Neuronal stem cell (in vitro differentiated cells): ENCODE data around the gene TNIP2.

ENCODE experiments used
- DNase-seq: peaks from one replicate; pipeline ENCODE4 v3.0.0-alpha.2; 2013; ENCODE audit warnings: low spot score
- H2AFZ ChIP-seq: one replicate; pipeline ENCODE4 v1.6.1; 2013; ENCODE audit warnings: mild to moderate bottlenecking, low read length, inconsistent platforms
- H2AK5ac ChIP-seq: 2 replicates; pipeline ENCODE4 v1.6.1; 2013; ENCODE audit warnings: low read depth, mild to moderate bottlenecking, inconsistent platforms, low read length, moderate library complexity, mixed read lengths
- H2BK120ac ChIP-seq: 2 replicates; pipeline ENCODE4 v1.6.1; 2013; ENCODE audit warnings: low read depth, mild to moderate bottlenecking, inconsistent platforms, low read length, moderate library complexity, mixed read lengths
- H2BK12ac ChIP-seq: one replicate; pipeline ENCODE4 v1.6.1; 2013; ENCODE audit warnings: low read length, inconsistent platforms
- H2BK15ac ChIP-seq: 2 replicates; pipeline ENCODE4 v1.6.1; 2013; ENCODE audit warnings: mild to moderate bottlenecking, low read length, inconsistent platforms, mixed read lengths
- H2BK5ac ChIP-seq: one replicate; pipeline ENCODE4 v1.6.1; 2013; ENCODE audit warnings: inconsistent platforms, mild to moderate bottlenecking, low read length, moderate library complexity
- H3K14ac ChIP-seq: one replicate; pipeline ENCODE4 v1.6.1; 2013; ENCODE audit warnings: low read length, inconsistent platforms
- H3K18ac ChIP-seq: 2 replicates; pipeline ENCODE4 v1.6.1; 2013; ENCODE audit warnings: low read length, inconsistent platforms
- H3K23ac ChIP-seq: 2 replicates; pipeline ENCODE4 v1.6.1; 2013; ENCODE audit warnings: low read depth, mild to moderate bottlenecking, mixed read lengths, low read length, inconsistent platforms; ENCODE audit not compliant: poor library complexity
- H3K27ac ChIP-seq: replicated peaks from 3 replicates; pipeline ENCODE4 v1.5.1; 2013; ENCODE audit warnings: low read length, inconsistent platforms
- H3K27me3 ChIP-seq, 3 experiments: 2 replicates each; pipeline ENCODE4 v1.6.1; 2013; ENCODE audit warnings: low read length in 3 of 3, mild to moderate bottlenecking in 2 of 3, inconsistent platforms in 1 of 3, low read depth in 1 of 3, mixed read lengths in 1 of 3, moderate library complexity in 1 of 3; ENCODE audit not compliant: control insufficient read depth in 3 of 3, insufficient read depth in 3 of 3
- H3K36me3 ChIP-seq, 2 donors: replicated peaks in 1 of 2; 2 replicates each; pipeline ENCODE4 v1.6.1; 2013; ENCODE audit warnings: low read length in 2 of 2; ENCODE audit not compliant: control insufficient read depth in 2 of 2, insufficient read depth in 2 of 2
- H3K4ac ChIP-seq: 2 replicates; pipeline ENCODE4 v1.6.1; 2013; ENCODE audit warnings: inconsistent platforms, mild to moderate bottlenecking, low read length, moderate library complexity
- H3K4me1 ChIP-seq, 2 donors: 1 replicate in 1 of 2; 2 replicates in 1 of 2; pipeline ENCODE4 v1.6.1; 2013; ENCODE audit warnings: low read length in 2 of 2, low read depth in 1 of 2; ENCODE audit not compliant: control insufficient read depth in 2 of 2, insufficient read depth in 1 of 2
- H3K4me2 ChIP-seq: one replicate; pipeline ENCODE4 v1.6.1; 2013; ENCODE audit warnings: mild to moderate bottlenecking, low read length, inconsistent platforms; ENCODE audit not compliant: insufficient read depth, poor library complexity, severe bottlenecking
- H3K4me3 ChIP-seq, 2 donors: 2 replicates each; pipeline ENCODE4 v1.5.1; 2013; ENCODE audit warnings: low read length in 2 of 2, mild to moderate bottlenecking in 2 of 2, inconsistent platforms in 1 of 2, moderate library complexity in 1 of 2
- H3K79me1 ChIP-seq: one replicate; pipeline ENCODE4 v1.6.1; 2013; ENCODE audit warnings: low read depth, mild to moderate bottlenecking, inconsistent platforms, low read length, moderate library complexity
- H3K9ac ChIP-seq: one replicate; pipeline ENCODE4 v1.6.1; 2013; ENCODE audit warnings: mild to moderate bottlenecking, low read depth, low read length, inconsistent platforms; ENCODE audit not compliant: poor library complexity
- H3K9me3 ChIP-seq, 2 donors: replicated peaks in 1 of 2; 2 replicates each; pipeline versions ENCODE3 to v1.6.1; 2013; ENCODE audit warnings: low read length in 2 of 2, mild to moderate bottlenecking in 2 of 2, inconsistent platforms in 1 of 2, low read depth in 1 of 2, mixed read lengths in 1 of 2, moderate library complexity in 1 of 2; ENCODE audit not compliant: control insufficient read depth in 2 of 2, insufficient read depth in 1 of 2
- H4K8ac ChIP-seq: one replicate; pipeline ENCODE4 v1.6.1; 2013; ENCODE audit warnings: low read depth, mild to moderate bottlenecking, inconsistent platforms, low read length, moderate library complexity
- H4K91ac ChIP-seq: one replicate; pipeline ENCODE4 v1.6.1; 2013; ENCODE audit warnings: low read length, low read depth, mild to moderate bottlenecking, inconsistent platforms; ENCODE audit not compliant: poor library complexity
- WGBS, 2 donors: extraction: QIAGEN DNeasy Blood & Tissue Kit; methylation state at CpG; one replicate each; pipeline ENCODE4 v1.1.7; 2013; ENCODE audit warnings: missing lambda C conversion rate in 2 of 2, mixed read lengths in 1 of 2; ENCODE audit not compliant: insufficient read length in 2 of 2, insufficient replicate concordance in 1 of 2; ENCODE audit errors: extremely low coverage in 2 of 2; 5-methylcytosine and 5-hydroxymethylcytosine counted together

The TNIP2 gene

DNA sequence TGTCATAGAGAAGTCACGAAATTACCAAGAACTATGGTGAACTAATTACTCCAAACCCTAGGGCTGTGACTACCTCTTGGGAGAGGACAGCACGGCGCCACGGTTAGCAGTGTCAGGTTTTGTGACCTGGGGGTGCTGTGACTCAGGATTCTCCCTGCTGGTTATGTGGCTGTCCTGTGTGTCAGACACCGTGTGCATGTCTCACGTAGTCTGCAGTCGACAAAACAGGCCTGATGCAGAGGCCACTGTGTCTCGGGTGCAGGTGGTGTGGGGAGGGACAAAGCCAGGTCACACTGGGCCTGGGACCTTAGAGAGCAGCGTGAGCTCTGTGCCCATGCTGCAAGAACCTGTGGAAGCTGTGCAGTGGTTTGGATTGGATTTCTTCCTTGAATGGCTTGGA is 34.1 kb downstream of the TNIP2 start:
- H4K8ac ChIP-seq: no peak overlapping the region
- no CpG with 5 or more reads among the region's 9 CpGs for WGBS, 2 donors
- no peak for DNase-seq
- H3K9me3 ChIP-seq: peaks cover 0 to 2% of the 10 kb centered on the region in 2 donors
- no peak overlapping the region for H2BK5ac ChIP-seq
- no peak overlapping the region for H2AK5ac ChIP-seq
- H3K23ac ChIP-seq: no peak overlapping the region
- H3K79me1 ChIP-seq: no peaks in the 10 kb centered on the region
- H4K91ac ChIP-seq: no peak overlapping the region
- no peak overlapping the region for H3K4me2 ChIP-seq
- H2BK12ac ChIP-seq: no peak overlapping the region
- H3K36me3 ChIP-seq: peaks cover 10 to 76% of the 10 kb centered on the region in 2 donors
- H3K4me1 ChIP-seq: no peaks in the 10 kb centered on the region
- H3K4ac ChIP-seq: no peak overlapping the region
- H2BK120ac ChIP-seq: no peak overlapping the region
- H3K9ac ChIP-seq: no peak overlapping the region
- no peak overlapping the region for H2BK15ac ChIP-seq
- H3K18ac ChIP-seq: no peak overlapping the region
- no peak overlapping the region for H2AFZ ChIP-seq
- no peaks in the 10 kb centered on the region for H3K27me3 ChIP-seq
- H3K4me3 ChIP-seq: no peak overlapping the region
- no peak overlapping the region for H3K27ac ChIP-seq
- H3K14ac ChIP-seq: peak overlapping the region; percentile 60

DNA sequence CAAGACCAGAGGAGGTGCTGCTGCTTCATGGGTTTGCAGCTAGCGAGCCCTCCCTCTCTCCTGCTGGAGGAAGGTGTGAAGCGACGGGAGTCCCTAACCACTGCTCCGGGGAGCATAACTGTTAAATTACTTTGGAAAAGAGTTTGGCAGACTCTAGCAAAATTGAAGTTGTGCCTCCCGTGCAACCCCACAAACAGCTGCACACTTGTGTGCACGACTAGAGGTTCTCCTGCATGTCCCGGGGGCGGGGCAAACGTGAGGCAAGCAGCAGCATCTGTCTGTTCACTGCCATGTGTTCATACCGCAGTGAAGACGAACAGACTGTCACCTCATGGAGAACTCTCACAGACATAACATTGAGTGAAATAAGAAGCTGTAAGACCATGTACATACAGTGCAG is 34.5 kb downstream of the TNIP2 start:
- H3K9me3 ChIP-seq: peaks cover 0 to 2% of the 10 kb centered on the region in 2 donors
- H3K36me3 ChIP-seq: peaks cover 12 to 81% of the 10 kb centered on the region in 2 donors
- H3K18ac ChIP-seq: no peak overlapping the region
- WGBS, 2 donors: no CpG with 5 or more reads among the region's 11 CpGs
- H3K79me1 ChIP-seq: no peaks in the 10 kb centered on the region
- no peak overlapping the region for H2AFZ ChIP-seq
- no peak overlapping the region for H3K14ac ChIP-seq
- no peak overlapping the region for H2AK5ac ChIP-seq
- no peak overlapping the region for H2BK12ac ChIP-seq
- no peaks in the 10 kb centered on the region for H3K4me1 ChIP-seq
- H3K4ac ChIP-seq: no peak overlapping the region
- no peaks in the 10 kb centered on the region for H3K27me3 ChIP-seq
- H3K4me3 ChIP-seq: no peak overlapping the region
- no peak for DNase-seq
- no peak overlapping the region for H4K8ac ChIP-seq
- no peak overlapping the region for H3K4me2 ChIP-seq
- H3K27ac ChIP-seq: no peak overlapping the region
- H2BK15ac ChIP-seq: no peak overlapping the region
- no peak overlapping the region for H2BK120ac ChIP-seq
- no peak overlapping the region for H3K9ac ChIP-seq
- no peak overlapping the region for H2BK5ac ChIP-seq
- H3K23ac ChIP-seq: no peak overlapping the region
- H4K91ac ChIP-seq: no peak overlapping the region

DNA sequence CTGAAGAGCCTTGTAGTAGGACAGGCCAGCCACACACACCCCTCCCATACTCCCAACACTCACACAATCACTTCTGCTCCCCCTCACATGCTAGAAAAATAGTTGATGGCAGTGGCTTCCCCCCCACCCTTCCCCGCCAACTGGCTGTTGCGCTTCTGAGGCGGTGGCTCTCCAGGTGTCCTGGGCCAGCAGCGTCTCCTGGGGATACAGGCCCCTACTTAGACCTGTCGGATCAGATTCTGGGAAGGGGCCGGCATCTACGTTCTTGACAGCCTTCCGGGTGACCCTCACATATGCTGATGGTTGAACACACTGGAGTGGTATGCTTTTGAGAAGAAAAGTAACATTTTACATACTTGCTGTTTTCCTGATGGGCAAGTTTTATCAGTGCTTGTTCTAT is 39.9 kb downstream of the TNIP2 start:
- H3K23ac ChIP-seq: no peak overlapping the region
- H2BK5ac ChIP-seq: no peak overlapping the region
- H3K27me3 ChIP-seq: no peaks in the 10 kb centered on the region
- H3K4me3 ChIP-seq: no peak overlapping the region
- H2AK5ac ChIP-seq: no peak overlapping the region
- no peak overlapping the region for H3K14ac ChIP-seq
- H2BK12ac ChIP-seq: no peak overlapping the region
- H3K27ac ChIP-seq: no peak overlapping the region
- H3K9ac ChIP-seq: no peak overlapping the region
- no peak overlapping the region for H2BK120ac ChIP-seq
- no CpG with 5 or more reads among the region's 8 CpGs for WGBS, 2 donors
- no peak overlapping the region for H2BK15ac ChIP-seq
- H3K4me2 ChIP-seq: no peak overlapping the region
- peaks cover 0 to 2% of the 10 kb centered on the region in 2 donors for H3K4me1 ChIP-seq
- peaks cover 18 to 85% of the 10 kb centered on the region in 2 donors for H3K36me3 ChIP-seq
- no peak for DNase-seq
- H3K79me1 ChIP-seq: no peaks in the 10 kb centered on the region
- H3K18ac ChIP-seq: no peak overlapping the region
- no peak overlapping the region for H4K8ac ChIP-seq
- no peak overlapping the region for H4K91ac ChIP-seq
- H2AFZ ChIP-seq: no peak overlapping the region
- peaks cover 2 to 3% of the 10 kb centered on the region in 2 donors for H3K9me3 ChIP-seq
- H3K4ac ChIP-seq: no peak overlapping the region

- Histone ChIP-seq H3K4me1 (peaks cover 0 to 2% of the 10 kb centered on the region in 2 donors), H3K27ac (no peak overlapping the region), H2BK120ac (no peak overlapping the region), H4K91ac (no peak overlapping the region), H4K8ac (no peak overlapping the region), H3K4ac (no peak overlapping the region), H3K9ac (no peak overlapping the region), H3K4me2 (no peak overlapping the region), H2BK5ac (no peak overlapping the region), H2AK5ac (no peak overlapping the region), H3K27me3 (no peaks in the 10 kb centered on the region), H3K18ac (no peak overlapping the region), H3K36me3 (peaks cover 18 to 84% of the 10 kb centered on the region in 2 donors), H3K4me3 (no peak overlapping the region), H3K14ac (no peak overlapping the region), H3K23ac (no peak overlapping the region), H2BK12ac (no peak overlapping the region), H3K9me3 (peaks cover 2 to 5% of the 10 kb centered on the region in 2 donors), H2BK15ac (no peak overlapping the region), H3K79me1 (no peaks in the 10 kb centered on the region), H2AFZ (no peak overlapping the region)
- DNase-seq: no peak
- WGBS, 2 donors: no CpG with 5 or more reads among the region's 5 CpGs
Observed at GRCh38 chr4:2715426-2715825, 40.7 kb downstream of the TNIP2 start.
